ENCODE results near the gene VTN. TPM values are rescaled to one million over a fixed set of nuclear protein-coding genes. Genes with fewer than 3 reads are reported as not detected.
A peak's percentile ranks its signal among the peaks of the same experiment; 100 is the strongest.

The VTN gene
- polyA plus RNA-seq, 1 donor from 2014 or later: 1.5 TPM

DNA sequence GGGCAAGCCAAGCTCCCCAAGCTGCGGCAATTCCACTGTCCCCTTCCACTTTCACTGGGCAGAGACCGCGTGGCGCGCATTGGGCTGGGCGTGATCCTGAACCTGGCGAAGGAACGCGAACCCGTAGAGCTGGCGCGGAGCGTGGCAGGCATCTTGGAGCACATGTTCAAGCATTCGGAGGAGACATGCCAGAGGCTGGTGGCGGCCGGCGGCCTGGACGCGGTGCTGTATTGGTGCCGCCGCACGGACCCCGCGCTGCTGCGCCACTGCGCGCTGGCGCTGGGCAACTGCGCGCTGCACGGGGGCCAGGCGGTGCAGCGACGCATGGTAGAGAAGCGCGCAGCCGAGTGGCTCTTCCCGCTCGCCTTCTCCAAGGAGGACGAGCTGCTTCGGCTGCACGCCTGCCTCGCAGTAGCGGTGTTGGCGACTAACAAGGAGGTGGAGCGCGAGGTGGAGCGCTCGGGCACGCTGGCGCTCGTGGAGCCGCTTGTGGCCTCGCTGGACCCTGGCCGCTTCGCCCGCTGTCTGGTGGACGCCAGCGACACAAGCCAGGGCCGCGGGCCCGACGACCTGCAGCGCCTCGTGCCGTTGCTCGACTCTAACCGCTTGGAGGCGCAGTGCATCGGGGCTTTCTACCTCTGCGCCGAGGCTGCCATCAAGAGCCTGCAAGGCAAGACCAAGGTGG, 11.2 kb upstream of the VTN start:
- Histone ChIP-seq H3K9ac (ENCODE audit: low read length) (no peak overlapping the region), H3K36me3 (ENCODE audit: insufficient read depth, low read length) (no peaks in the 10 kb centered on the region), H3K9me2 (ENCODE audit: insufficient read depth, low read length) (no peaks in the 10 kb centered on the region), H3K27me3 (ENCODE audit: insufficient read depth, low read depth, low read length) (no peaks in the 10 kb centered on the region), H3K27ac (ENCODE audit: low read length) (no peak overlapping the region), H3K4me3 (ENCODE audit: low read length) (peak overlapping the region; percentile 23), H3F3A (ENCODE audit: insufficient read depth, low read length, poor library complexity, severe bottlenecking) (no peaks in the 10 kb centered on the region), H3K79me2 (replicated peaks; ENCODE audit: insufficient read depth, low read length) (no peaks in the 10 kb centered on the region), H3K4me2 (ENCODE audit: low read length) (no peak overlapping the region), H2AFZ (ENCODE audit: low read depth, low read length) (no peak overlapping the region), H3K9me3 (ENCODE audit: low read length) (no peaks in the 10 kb centered on the region), H4K20me1 (ENCODE audit: insufficient read depth) (no peaks in the 10 kb centered on the region)
- TF ChIP-seq TAF1 (IDR thresholded peaks at IDR 0.05; ENCODE audit: low read depth) (no peak), POLR2AphosphoS5 (IDR thresholded peaks at IDR 0.05) (no peak), EZH2 (IDR thresholded peaks at IDR 0.05; ENCODE audit: borderline replicate concordance, insufficient read depth, low read length, poor library complexity, severe bottlenecking) (no peak), RAD21 (conservative IDR thresholded peaks at IDR 0.05) (no peak), EP300 (conservative IDR thresholded peaks at IDR 0.05; ENCODE audit: poor library complexity, severe bottlenecking) (no peak), MXI1 (conservative IDR thresholded peaks at IDR 0.05; ENCODE audit: poor library complexity, severe bottlenecking) (no peak)
- TF ChIP-seq, protein P1, sequence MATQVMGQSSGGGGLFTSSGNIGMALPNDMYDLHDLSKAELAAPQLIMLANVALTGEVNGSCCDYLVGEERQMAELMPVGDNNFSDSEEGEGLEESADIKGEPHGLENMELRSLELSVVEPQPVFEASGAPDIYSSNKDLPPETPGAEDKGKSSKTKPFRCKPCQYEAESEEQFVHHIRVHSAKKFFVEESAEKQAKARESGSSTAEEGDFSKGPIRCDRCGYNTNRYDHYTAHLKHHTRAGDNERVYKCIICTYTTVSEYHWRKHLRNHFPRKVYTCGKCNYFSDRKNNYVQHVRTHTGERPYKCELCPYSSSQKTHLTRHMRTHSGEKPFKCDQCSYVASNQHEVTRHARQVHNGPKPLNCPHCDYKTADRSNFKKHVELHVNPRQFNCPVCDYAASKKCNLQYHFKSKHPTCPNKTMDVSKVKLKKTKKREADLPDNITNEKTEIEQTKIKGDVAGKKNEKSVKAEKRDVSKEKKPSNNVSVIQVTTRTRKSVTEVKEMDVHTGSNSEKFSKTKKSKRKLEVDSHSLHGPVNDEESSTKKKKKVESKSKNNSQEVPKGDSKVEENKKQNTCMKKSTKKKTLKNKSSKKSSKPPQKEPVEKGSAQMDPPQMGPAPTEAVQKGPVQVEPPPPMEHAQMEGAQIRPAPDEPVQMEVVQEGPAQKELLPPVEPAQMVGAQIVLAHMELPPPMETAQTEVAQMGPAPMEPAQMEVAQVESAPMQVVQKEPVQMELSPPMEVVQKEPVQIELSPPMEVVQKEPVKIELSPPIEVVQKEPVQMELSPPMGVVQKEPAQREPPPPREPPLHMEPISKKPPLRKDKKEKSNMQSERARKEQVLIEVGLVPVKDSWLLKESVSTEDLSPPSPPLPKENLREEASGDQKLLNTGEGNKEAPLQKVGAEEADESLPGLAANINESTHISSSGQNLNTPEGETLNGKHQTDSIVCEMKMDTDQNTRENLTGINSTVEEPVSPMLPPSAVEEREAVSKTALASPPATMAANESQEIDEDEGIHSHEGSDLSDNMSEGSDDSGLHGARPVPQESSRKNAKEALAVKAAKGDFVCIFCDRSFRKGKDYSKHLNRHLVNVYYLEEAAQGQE (IDR thresholded peaks at IDR 0.05; ENCODE audit: borderline replicate concordance): no peak
- TF ChIP-seq, protein P2, sequence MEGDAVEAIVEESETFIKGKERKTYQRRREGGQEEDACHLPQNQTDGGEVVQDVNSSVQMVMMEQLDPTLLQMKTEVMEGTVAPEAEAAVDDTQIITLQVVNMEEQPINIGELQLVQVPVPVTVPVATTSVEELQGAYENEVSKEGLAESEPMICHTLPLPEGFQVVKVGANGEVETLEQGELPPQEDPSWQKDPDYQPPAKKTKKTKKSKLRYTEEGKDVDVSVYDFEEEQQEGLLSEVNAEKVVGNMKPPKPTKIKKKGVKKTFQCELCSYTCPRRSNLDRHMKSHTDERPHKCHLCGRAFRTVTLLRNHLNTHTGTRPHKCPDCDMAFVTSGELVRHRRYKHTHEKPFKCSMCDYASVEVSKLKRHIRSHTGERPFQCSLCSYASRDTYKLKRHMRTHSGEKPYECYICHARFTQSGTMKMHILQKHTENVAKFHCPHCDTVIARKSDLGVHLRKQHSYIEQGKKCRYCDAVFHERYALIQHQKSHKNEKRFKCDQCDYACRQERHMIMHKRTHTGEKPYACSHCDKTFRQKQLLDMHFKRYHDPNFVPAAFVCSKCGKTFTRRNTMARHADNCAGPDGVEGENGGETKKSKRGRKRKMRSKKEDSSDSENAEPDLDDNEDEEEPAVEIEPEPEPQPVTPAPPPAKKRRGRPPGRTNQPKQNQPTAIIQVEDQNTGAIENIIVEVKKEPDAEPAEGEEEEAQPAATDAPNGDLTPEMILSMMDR (IDR thresholded peaks at IDR 0.05; ENCODE audit: poor library complexity, severe bottlenecking): peak; percentile 30

- Histone ChIP-seq H3K4me2 (ENCODE audit: low read length) (no peak overlapping the region), H2AFZ (ENCODE audit: low read depth, low read length) (no peak overlapping the region), H3K27me3 (ENCODE audit: insufficient read depth, low read depth, low read length) (no peaks in the 10 kb centered on the region), H3K79me2 (replicated peaks; ENCODE audit: insufficient read depth, low read length) (peaks cover 6% of the 10 kb centered on the region), H3K36me3 (ENCODE audit: insufficient read depth, low read length) (no peaks in the 10 kb centered on the region), H3K9me2 (ENCODE audit: insufficient read depth, low read length) (no peaks in the 10 kb centered on the region), H3F3A (ENCODE audit: insufficient read depth, low read length, poor library complexity, severe bottlenecking) (no peaks in the 10 kb centered on the region), H3K9me3 (ENCODE audit: low read length) (no peaks in the 10 kb centered on the region), H3K27ac (ENCODE audit: low read length) (no peak overlapping the region), H3K4me3 (ENCODE audit: low read length) (no peak overlapping the region), H3K9ac (ENCODE audit: low read length) (no peak overlapping the region), H4K20me1 (ENCODE audit: insufficient read depth) (no peaks in the 10 kb centered on the region)
- TF ChIP-seq SMC3 (conservative IDR thresholded peaks at IDR 0.05; ENCODE audit: poor library complexity): no peak
Measured at GRCh38 chr17:28379814-28380801, 10.0 kb upstream of the VTN start.
